Liver (tissue), 9 donors: ENCODE results near the gene PASD1. TPM values are rescaled to one million over a fixed set of nuclear protein-coding genes. Genes with fewer than 3 reads are reported as not detected.
"Not testable (repeated sequence)": the region's sequence is repeated elsewhere in the genome, so short reads cannot be mapped to it uniquely, and the experiment has no call there.

Experiments used
- DNase-seq: peaks from one replicate; pipeline ENCODE4 v3.0.0-alpha.2; 2017; ENCODE audit warnings: low spot score
- H3K27ac ChIP-seq, 2 donors: one replicate each; pipeline ENCODE4 v1.7.0; 2013; ENCODE audit warnings: inconsistent platforms in 2 of 2, low read length in 2 of 2, control low read depth in 1 of 2, low read depth in 1 of 2, mild to moderate bottlenecking in 1 of 2
- H3K27me3 ChIP-seq, 4 donors: one replicate each; pipeline versions ENCODE4 v1.6.1 to v1.7.0; 2013; ENCODE audit warnings: low read length in 3 of 4, inconsistent platforms in 1 of 4, mild to moderate bottlenecking in 1 of 4, moderate library complexity in 1 of 4; ENCODE audit not compliant: control insufficient read depth in 4 of 4, insufficient read depth in 4 of 4
- H3K36me3 ChIP-seq, 4 donors: one replicate each; pipeline versions ENCODE4 v1.6.1 to v1.7.0; 2013; ENCODE audit warnings: low read length in 3 of 4, mild to moderate bottlenecking in 3 of 4, low read depth in 1 of 4, moderate library complexity in 1 of 4; ENCODE audit not compliant: control insufficient read depth in 4 of 4, insufficient read depth in 3 of 4
- H3K4me1 ChIP-seq, 4 donors: one replicate each; pipeline versions ENCODE4 v1.6.1 to v1.7.0; 2013; ENCODE audit warnings: low read length in 3 of 4, mild to moderate bottlenecking in 3 of 4, moderate library complexity in 1 of 4; ENCODE audit not compliant: control insufficient read depth in 4 of 4, insufficient read depth in 4 of 4
- H3K4me3 ChIP-seq, 3 donors: one replicate each; pipeline versions ENCODE4 v1.6.1 to v1.7.0; 2013; ENCODE audit warnings: low read length in 3 of 3, control low read depth in 1 of 3, low read depth in 1 of 3, mild to moderate bottlenecking in 1 of 3
- H3K9ac ChIP-seq, 2 donors: one replicate each; pipeline ENCODE4 v1.7.0; 2013; ENCODE audit warnings: low read length in 2 of 2, mild to moderate bottlenecking in 2 of 2, moderate library complexity in 2 of 2, control low read depth in 1 of 2, low read depth in 1 of 2
- H3K9me3 ChIP-seq, 4 donors: one replicate each; pipeline versions ENCODE4 v1.6.1 to v1.7.0; 2013; ENCODE audit warnings: low read length in 3 of 4; ENCODE audit not compliant: control insufficient read depth in 4 of 4
- FOXA2 ChIP-seq: IDR thresholded peaks from 2 replicates; pipeline ENCODE4 v1.6.1; 2016; ENCODE audit warnings: antibody characterized with exemption
- GABPA ChIP-seq, 2 donors: IDR thresholded peaks in 1 of 2; conservative IDR thresholded peaks in 1 of 2; 2 replicates each; pipeline ENCODE4 v1.6.1; 2016; ENCODE audit warnings: antibody characterized with exemption in 2 of 2, mild to moderate bottlenecking in 1 of 2, moderate library complexity in 1 of 2
- HNF4G ChIP-seq: IDR thresholded peaks from 2 replicates; pipeline ENCODE4 v1.6.1; 2016; ENCODE audit warnings: antibody characterized with exemption
- MAX ChIP-seq: IDR thresholded peaks from 2 replicates; pipeline ENCODE4 v1.6.1; 2016; ENCODE audit warnings: antibody characterized with exemption
- RAD21 ChIP-seq, 2 donors: IDR thresholded peaks; 2 replicates each; pipeline ENCODE4 v1.6.1; 2016; ENCODE audit warnings: antibody characterized with exemption in 2 of 2, mild to moderate bottlenecking in 2 of 2
- SP1 ChIP-seq: IDR thresholded peaks from 2 replicates; pipeline ENCODE4 v1.6.1; 2018; ENCODE audit warnings: antibody characterized with exemption, mild to moderate bottlenecking
- TAF1 ChIP-seq: conservative IDR thresholded peaks from 2 replicates; pipeline ENCODE4 v1.6.1; 2016; ENCODE audit warnings: antibody characterized with exemption, mild to moderate bottlenecking
- YY1 ChIP-seq: IDR thresholded peaks from 2 replicates; pipeline ENCODE4 v1.6.1; 2016; ENCODE audit warnings: antibody characterized with exemption, mild to moderate bottlenecking
- WGBS: extraction: QIAGEN DNeasy Blood & Tissue Kit; methylation state at CpG from one replicate; pipeline ENCODE4 v1.1.7; 2013; 5-methylcytosine and 5-hydroxymethylcytosine counted together
- polyA plus RNA-seq, 2 donors: library from polyadenylated mRNA; stranded (reverse) in 1 of 2; unstranded in 1 of 2; fragments of 200-250 nt in 1 of 2; fragments of >200 nt in 1 of 2; fragmentation: Nextera tagmentation in 1 of 2; extraction: Ambion mirVana in 1 of 2; gene quantifications; one replicate each; pipeline versions ENCODE4 v1.2.1 to v1.2.3, GENCODE V29; 2013 to 2015
- total RNA-seq, 2 donors: library from RNA; depleted of rRNA; stranded (reverse); fragments of >200 nt; gene quantifications; one replicate each; pipeline ENCODE4 v1.2.3, GENCODE V29; 2014
- TF ChIP-seq, protein P1 (sequence below): IDR thresholded peaks from 2 replicates; pipeline ENCODE4 v1.6.1; 2016; ENCODE audit warnings: antibody characterized with exemption
- TF ChIP-seq, protein P2 (sequence below): IDR thresholded peaks from 2 replicates; pipeline ENCODE4 v1.6.1; 2016; ENCODE audit warnings: antibody characterized with exemption, mild to moderate bottlenecking
- donor health status: healthy.
- donor health status: healthy.
- donor health status: healthy.
- donor health status: healthy.
- donor health status: healthy.

PASD1 gene
- total and polyA plus RNA-seq, 4 donors, result not detected

- TF ChIP-seq MAX (no peak), GABPA (IDR thresholded peaks at IDR 0.05 in 1 of 2, conservative IDR thresholded peaks at IDR 0.05 in 1 of 2) (no peak), FOXA2 (no peak)
- TF ChIP-seq, protein P1, sequence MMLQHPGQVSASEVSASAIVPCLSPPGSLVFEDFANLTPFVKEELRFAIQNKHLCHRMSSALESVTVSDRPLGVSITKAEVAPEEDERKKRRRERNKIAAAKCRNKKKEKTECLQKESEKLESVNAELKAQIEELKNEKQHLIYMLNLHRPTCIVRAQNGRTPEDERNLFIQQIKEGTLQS, result no peak
- H3K4me1 ChIP-seq, result no peaks in the 10 kb centered on the region
- H3K9ac ChIP-seq, result no peak overlapping the region
- no peak overlapping the region for H3K27ac ChIP-seq
- no peak overlapping the region for H3K4me3 ChIP-seq
- H3K36me3 ChIP-seq, result no peaks in the 10 kb centered on the region
- H3K9me3 ChIP-seq, result no peaks in the 10 kb centered on the region
- H3K27me3 ChIP-seq, result no peaks in the 10 kb centered on the region
- WGBS, result 61% methylated on average over 2 of the region's 2 CpGs
- no peak for DNase-seq
Observed at GRCh38 chrX:151543706-151544105, 19.8 kb upstream of the PASD1 start.

- not testable (repeated sequence) for H3K9ac ChIP-seq, H3K27ac ChIP-seq, H3K36me3 ChIP-seq, H3K27me3 ChIP-seq, DNase-seq, H3K4me1 ChIP-seq, H3K4me3 ChIP-seq, H3K9me3 ChIP-seq
- WGBS, result 76% methylated on average over 6 of the region's 6 CpGs
Observed at GRCh38 chrX:151546226-151546625, 17.2 kb upstream of the PASD1 start.

DNA sequence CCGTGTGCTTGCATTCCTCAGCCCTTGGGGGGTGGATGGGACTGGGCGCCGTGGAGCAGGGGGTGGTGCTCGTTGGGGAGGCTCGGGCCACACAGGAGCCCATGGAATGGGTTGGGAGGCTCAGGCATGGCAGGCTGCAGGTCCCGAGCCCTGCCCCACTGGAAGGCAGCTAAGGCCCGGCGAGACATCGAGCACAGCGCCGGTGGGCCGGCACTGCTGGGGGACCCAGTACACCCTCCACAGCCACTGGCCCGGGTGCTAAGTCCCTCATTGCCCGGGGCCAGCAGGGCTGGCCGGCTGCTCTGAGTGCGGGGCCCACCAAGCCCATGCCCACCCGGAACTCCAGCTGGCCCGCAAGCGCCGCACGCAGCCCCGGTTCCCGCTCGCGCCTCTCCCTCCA is 12.3 kb upstream of the PASD1 start:
- H3K9me3 ChIP-seq, H3K4me3 ChIP-seq, H3K27me3 ChIP-seq, H3K9ac ChIP-seq, H3K4me1 ChIP-seq, DNase-seq, H3K27ac ChIP-seq, H3K36me3 ChIP-seq: not testable (repeated sequence)
- WGBS, result 89% methylated on average over 15 of the region's 25 CpGs

DNA sequence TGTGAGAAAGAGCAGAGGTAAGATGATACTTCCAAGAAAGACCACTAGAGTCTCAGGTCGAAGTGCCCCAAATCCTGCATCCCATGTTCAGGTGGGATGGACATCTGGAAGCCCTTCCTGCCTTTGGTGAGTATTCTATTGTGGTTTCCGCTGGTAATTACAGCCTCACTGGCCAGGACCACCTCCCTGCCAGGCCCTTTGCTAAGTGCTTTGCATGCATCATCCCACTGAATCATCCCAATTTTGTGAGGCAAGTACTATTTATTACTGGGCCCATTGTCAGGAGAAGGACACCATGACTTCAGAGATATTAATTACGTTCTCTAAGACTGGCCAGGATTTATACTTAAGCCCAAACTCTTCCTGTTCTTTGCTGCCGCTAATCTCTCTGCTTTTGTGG is 10.7 kb upstream of the PASD1 start:
- Histone ChIP-seq H3K36me3 (no peaks in the 10 kb centered on the region), H3K4me1 (no peaks in the 10 kb centered on the region), H3K27me3 (no peaks in the 10 kb centered on the region), H3K9me3 (no peaks in the 10 kb centered on the region), H3K9ac (no peak overlapping the region), H3K4me3 (no peak overlapping the region), H3K27ac (no peak overlapping the region)
- DNase-seq, result no peak
- WGBS, result 72% methylated on average over 4 of the region's 4 CpGs
- TF ChIP-seq GABPA (IDR thresholded peaks at IDR 0.05 in 1 of 2, conservative IDR thresholded peaks at IDR 0.05 in 1 of 2) (no peak), TAF1 (no peak), HNF4G (no peak), SP1 (no peak), YY1 (no peak), RAD21 (IDR thresholded peaks at IDR 0.05) (no peak)
- TF ChIP-seq, protein P1, result no peak
- TF ChIP-seq, protein P2, sequence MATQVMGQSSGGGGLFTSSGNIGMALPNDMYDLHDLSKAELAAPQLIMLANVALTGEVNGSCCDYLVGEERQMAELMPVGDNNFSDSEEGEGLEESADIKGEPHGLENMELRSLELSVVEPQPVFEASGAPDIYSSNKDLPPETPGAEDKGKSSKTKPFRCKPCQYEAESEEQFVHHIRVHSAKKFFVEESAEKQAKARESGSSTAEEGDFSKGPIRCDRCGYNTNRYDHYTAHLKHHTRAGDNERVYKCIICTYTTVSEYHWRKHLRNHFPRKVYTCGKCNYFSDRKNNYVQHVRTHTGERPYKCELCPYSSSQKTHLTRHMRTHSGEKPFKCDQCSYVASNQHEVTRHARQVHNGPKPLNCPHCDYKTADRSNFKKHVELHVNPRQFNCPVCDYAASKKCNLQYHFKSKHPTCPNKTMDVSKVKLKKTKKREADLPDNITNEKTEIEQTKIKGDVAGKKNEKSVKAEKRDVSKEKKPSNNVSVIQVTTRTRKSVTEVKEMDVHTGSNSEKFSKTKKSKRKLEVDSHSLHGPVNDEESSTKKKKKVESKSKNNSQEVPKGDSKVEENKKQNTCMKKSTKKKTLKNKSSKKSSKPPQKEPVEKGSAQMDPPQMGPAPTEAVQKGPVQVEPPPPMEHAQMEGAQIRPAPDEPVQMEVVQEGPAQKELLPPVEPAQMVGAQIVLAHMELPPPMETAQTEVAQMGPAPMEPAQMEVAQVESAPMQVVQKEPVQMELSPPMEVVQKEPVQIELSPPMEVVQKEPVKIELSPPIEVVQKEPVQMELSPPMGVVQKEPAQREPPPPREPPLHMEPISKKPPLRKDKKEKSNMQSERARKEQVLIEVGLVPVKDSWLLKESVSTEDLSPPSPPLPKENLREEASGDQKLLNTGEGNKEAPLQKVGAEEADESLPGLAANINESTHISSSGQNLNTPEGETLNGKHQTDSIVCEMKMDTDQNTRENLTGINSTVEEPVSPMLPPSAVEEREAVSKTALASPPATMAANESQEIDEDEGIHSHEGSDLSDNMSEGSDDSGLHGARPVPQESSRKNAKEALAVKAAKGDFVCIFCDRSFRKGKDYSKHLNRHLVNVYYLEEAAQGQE, result no peak

GRCh38 chrX:151555301-151555700 is 8.2 kb upstream of the PASD1 start:
- not testable (repeated sequence) for DNase-seq
- 92% methylated on average over 25 of the region's 25 CpGs for WGBS

DNA sequence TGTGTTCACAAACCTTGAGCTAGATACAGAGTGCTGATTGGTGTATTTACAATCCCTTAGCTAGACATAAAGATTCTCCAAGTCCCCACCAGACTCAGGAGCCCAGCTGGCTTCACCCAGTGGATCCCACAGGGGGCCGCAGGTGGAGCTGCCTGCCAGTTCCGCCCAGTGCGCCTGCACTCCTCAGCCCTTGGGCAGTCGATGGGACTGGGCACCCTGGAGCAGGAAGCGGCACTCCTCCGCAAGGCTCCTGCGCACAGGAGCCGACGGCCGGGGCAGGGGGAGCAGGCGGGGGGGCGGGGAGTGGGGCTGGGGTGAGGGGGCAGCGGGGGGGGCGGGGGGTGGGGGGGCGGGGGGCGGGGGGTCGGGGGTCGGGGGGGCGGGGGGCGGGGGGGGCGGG is 990 bp upstream of the PASD1 start:
- H3K4me3 ChIP-seq, H3K36me3 ChIP-seq, DNase-seq, H3K4me1 ChIP-seq, H3K27ac ChIP-seq, H3K9me3 ChIP-seq, H3K27me3 ChIP-seq, H3K9ac ChIP-seq: not testable (repeated sequence)
- WGBS, result 99% methylated on average over 12 of the region's 21 CpGs

More at GRCh38 chrX:151555301-151555700, 8.2 kb upstream of the PASD1 start:
- not testable (repeated sequence) for H3K9ac ChIP-seq, H3K4me1 ChIP-seq, H3K4me3 ChIP-seq, H3K36me3 ChIP-seq, H3K27me3 ChIP-seq, H3K9me3 ChIP-seq, H3K27ac ChIP-seq
